GM19328 (cell line): ENCODE results near the gene IFNA5.
A peak's percentile ranks its signal among the peaks of the same experiment; 100 is the strongest.

Experiments used
- ATAC-seq: cut with Tn5 transposase; IDR thresholded peaks from one replicate; pipeline ENCODE4 v1.9.1; 2021; ENCODE audit warnings: mild to moderate bottlenecking, moderate library complexity; ENCODE audit not compliant: unreplicated experiment

The IFNA5 gene

DNA sequence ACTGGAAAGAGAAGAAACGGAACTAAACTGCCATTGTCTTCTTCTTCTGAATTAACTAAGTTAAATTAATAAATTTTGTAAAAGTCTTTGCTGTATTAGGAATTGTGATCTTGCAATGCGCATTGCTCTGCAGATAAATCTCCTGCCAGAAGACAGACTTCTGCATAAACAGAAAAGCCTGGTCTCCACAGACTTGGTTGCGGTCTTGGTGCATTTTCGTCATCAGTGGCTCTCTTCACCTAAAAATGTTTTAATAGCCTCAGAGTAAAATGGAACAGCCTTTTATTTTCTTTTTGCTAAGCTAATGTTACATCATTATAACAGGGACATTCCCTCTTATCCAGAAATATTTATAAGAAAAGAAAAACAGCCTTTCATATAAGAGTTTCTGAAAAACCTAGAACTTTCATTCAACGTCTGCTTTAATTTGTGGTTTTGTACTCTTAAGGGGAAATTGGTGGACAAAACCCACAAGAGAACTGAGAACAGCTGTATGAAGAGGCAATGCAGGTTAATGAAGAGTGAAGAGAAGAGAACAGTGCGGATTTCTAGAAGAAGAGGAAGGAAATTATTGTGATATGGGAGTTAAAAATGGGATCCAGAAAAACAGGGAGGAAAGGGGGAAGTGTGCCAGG is 10.1 kb downstream of the IFNA5 start:
- peak; percentile 59 for ATAC-seq

- ATAC-seq: peak; percentile 47
Observed at GRCh38 chr9:21294364-21294774, 10.7 kb downstream of the IFNA5 start.

GRCh38 chr9:21289848-21290247 is 15.3 kb downstream of the IFNA5 start:
- no peak for ATAC-seq

DNA sequence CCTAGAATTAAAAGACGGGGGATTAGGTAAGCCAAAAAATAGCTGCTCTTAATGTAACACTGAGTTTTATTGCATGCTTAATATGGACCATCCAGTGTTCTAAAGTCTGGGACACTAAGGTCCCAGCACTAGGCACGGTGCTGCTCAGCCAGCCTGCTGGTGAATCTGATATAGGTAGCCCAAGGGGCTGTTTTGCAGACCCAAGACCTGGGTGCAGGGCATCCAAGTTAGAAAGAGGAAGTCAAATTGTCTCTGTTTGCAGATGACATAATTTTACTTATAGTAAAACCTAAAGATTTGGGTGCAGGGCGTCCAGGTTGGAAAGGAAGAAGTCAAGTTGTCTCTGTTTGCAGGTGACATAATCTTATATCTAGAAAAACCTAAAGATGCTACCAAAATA is 17.8 kb downstream of the IFNA5 start:
- no peak for ATAC-seq

GRCh38 chr9:21286659-21287058 is 18.5 kb downstream of the IFNA5 start:
- no peak for ATAC-seq

- no peak for ATAC-seq
Observed at GRCh38 chr9:21286099-21286498, 19.0 kb downstream of the IFNA5 start.

- ATAC-seq: no peak
Observed at GRCh38 chr9:21281275-21281674, 23.8 kb downstream of the IFNA5 start.

DNA sequence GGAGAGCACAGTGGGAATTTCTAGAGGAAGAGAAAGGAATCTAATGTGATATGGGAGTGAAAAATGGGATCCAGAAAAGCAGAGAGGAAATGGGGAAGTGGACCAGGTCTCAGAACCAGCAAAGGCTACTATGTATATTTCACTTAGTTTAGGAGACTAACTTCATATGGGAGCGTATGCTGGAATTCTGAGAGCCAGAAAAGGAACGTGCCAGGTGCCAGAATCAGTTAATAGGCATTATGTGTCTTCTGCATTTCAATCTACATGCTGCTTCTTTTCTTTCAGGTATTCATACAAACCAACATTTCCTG is 36.8 kb downstream of the IFNA5 start:
- no peak for ATAC-seq

DNA sequence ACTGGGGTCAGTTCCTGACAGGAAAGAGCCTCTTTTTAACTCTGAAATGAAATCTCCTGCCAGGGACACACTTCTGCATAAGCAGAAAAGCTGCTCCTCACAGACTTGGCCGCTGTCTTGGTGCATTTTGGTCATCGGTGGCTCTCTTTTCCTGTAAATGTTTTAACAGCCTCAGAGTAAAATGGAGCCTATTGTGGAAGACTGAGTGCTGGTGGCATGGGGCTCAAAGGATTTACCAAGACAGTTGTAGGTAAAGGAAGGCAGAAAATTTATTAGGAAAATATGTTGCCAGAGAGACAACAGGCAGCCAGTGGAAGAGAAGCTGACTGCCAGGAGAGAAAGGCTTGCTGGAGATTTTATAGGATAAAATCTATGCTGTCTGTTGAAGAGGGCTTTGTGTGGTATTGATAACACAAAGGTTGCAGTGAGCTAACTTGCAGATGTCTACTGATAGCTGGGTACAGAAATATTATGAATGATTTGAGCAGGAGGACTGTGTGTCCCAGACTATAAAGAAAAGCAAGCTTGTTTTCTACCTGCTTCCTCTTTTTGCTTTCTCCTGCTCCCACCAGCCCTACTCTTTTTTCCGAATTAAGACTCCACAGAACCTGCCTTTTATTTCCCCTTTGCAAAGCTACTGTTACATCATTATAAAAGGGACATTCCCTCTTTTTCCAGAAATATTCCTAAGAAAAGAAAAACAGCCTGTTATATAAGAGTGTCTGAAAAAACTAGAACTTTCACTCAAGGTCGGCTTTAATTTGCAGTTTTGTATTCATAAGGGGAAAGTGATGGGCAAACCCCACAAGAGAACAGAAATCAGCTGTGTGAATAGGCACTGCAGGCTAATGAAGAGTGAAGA is 37.4 kb downstream of the IFNA5 start:
- no peak for ATAC-seq

DNA sequence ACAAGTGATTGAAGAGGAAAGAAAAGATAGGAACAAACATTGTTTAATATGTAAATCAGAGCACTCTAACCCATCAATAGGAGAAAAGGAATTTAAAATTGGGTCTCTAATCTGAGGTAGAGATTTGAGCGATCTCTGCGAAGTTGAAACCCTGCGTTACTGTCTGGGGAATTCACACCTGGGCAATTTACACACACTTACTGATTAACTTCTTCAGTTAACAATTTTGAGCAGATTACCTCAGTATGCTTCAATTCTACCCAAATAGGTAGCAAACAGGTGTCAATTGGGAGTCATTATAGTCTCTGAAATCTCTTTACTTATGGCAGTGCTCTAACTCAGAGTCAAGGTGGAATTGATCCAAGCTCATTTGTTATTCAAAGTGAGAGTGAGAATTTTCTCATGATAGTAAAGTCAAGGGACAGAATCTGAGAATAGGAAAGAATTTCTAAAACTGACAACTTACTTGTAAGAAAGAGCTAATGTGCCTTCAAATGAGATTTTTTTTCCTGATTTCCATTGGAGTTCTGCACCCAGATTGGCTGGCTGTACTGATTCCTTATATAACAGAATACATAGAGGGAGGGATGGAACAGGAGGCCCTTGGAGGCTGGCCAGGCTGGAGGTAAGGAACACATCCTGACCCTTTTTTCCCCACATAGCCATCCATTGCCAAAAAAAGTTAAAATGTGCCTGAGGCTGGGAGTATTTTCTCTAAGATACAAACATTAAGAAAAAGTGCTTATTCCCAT is 38.2 kb downstream of the IFNA5 start:
- no peak for ATAC-seq

- no peak for ATAC-seq
Observed at GRCh38 chr9:21265421-21266189, 39.5 kb downstream of the IFNA5 start.

DNA sequence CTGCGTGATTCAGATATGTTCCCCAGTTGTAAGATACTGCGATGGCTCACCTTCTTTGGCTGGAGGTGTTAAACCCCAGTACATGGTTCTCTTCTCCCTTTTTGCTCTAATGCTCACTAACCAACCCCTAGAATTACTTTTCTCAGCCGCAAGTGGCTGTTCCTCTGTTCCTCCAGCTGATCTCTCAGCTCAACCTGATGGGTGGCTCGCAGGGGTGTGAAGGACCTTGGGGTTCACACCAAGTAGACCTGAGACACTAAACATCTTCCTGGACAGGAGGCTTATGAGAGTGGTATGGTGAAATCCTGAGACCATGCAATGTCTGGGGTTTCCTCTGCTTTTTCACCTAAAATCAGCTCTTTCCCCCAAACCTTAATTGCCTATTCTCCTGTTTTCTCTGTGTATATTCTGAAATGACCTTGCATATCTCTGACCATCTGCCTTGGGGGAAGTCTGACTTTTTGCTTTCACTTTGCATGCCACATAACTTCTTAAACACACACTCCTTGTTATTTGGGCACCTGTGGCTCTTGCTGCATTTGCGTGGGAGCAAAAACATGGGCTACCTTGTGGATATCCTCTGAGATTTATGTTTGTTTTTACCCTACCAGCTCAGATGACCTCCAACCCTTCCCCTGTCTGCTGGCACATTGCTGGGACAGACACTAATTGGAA is 49.4 kb downstream of the IFNA5 start:
- ATAC-seq: no peak
